ENCODE measurements around the gene DNAJC27.

The DNAJC27 gene

GRCh38 chr2:24918326-24919036, 53.3 kb downstream of the DNAJC27 start:
- Histone ChIP-seq H3K9me3 (no peaks in the 10 kb centered on the region), H3K4me3 (ENCODE audit: low read depth, low read length) (peak overlapping the region; percentile 68), H3K27me3 (no peaks in the 10 kb centered on the region), H3K4me1 (no peaks in the 10 kb centered on the region), H3K36me3 (no peaks in the 10 kb centered on the region; the same call in none of the 2 replicates)
- DNase-seq = no peak
- TF ChIP-seq CTCF (IDR thresholded peaks at IDR 0.05; ENCODE audit: low read depth, low read length) = no peak

- Histone ChIP-seq H3K27me3 (no peaks in the 10 kb centered on the region), H3K36me3 (peaks cover 4% of the 10 kb centered on the region), H3K4me3 (ENCODE audit: low read depth, low read length) (no peak overlapping the region), H3K9me3 (no peaks in the 10 kb centered on the region), H3K4me1 (no peaks in the 10 kb centered on the region)
- no peak for DNase-seq
- TF ChIP-seq CTCF (IDR thresholded peaks at IDR 0.05; ENCODE audit: low read depth, low read length) = no peak
Measured at GRCh38 chr2:24917731-24918325, 53.9 kb downstream of the DNAJC27 start.

- no peak for DNase-seq
- no peak for TF ChIP-seq CTCF (IDR thresholded peaks at IDR 0.05; ENCODE audit: low read depth, low read length)
- H3K4me3 ChIP-seq (ENCODE audit: low read depth, low read length) = no peak overlapping the region
Measured at GRCh38 chr2:24917086-24917485, 54.7 kb downstream of the DNAJC27 start.

GRCh38 chr2:24915796-24916195, 56.0 kb downstream of the DNAJC27 start:
- H3K9me3 ChIP-seq = no peaks in the 10 kb centered on the region
- H3K27me3 ChIP-seq = no peaks in the 10 kb centered on the region
- no peak for TF ChIP-seq CTCF (IDR thresholded peaks at IDR 0.05; ENCODE audit: low read depth, low read length)
- peaks cover 7% of the 10 kb centered on the region for H3K36me3 ChIP-seq
- no peaks in the 10 kb centered on the region for H3K4me1 ChIP-seq
- no peak overlapping the region for H3K4me3 ChIP-seq (ENCODE audit: low read depth, low read length)
- DNase-seq = no peak

More at GRCh38 chr2:24917086-24917485, 54.7 kb downstream of the DNAJC27 start:
- Histone ChIP-seq H3K27me3 (no peaks in the 10 kb centered on the region), H3K4me1 (no peaks in the 10 kb centered on the region), H3K36me3 (peaks cover 4% of the 10 kb centered on the region), H3K9me3 (no peaks in the 10 kb centered on the region)

GRCh38 chr2:24915175-24915574, 56.6 kb downstream of the DNAJC27 start:
- H3K4me3 ChIP-seq (ENCODE audit: low read depth, low read length) = no peak overlapping the region
- H3K36me3 ChIP-seq = peaks cover 7% of the 10 kb centered on the region
- DNase-seq = no peak
- no peaks in the 10 kb centered on the region for H3K9me3 ChIP-seq
- H3K4me1 ChIP-seq = no peaks in the 10 kb centered on the region
- no peak for TF ChIP-seq CTCF (IDR thresholded peaks at IDR 0.05; ENCODE audit: low read depth, low read length)
- no peaks in the 10 kb centered on the region for H3K27me3 ChIP-seq

GRCh38 chr2:24914713-24915112, 57.0 kb downstream of the DNAJC27 start:
- H3K27me3 ChIP-seq = no peaks in the 10 kb centered on the region
- H3K4me1 ChIP-seq = no peaks in the 10 kb centered on the region
- H3K9me3 ChIP-seq = no peaks in the 10 kb centered on the region
- H3K4me3 ChIP-seq (ENCODE audit: low read depth, low read length) = no peak overlapping the region
- no peak for DNase-seq
- peaks cover 7% of the 10 kb centered on the region for H3K36me3 ChIP-seq
- TF ChIP-seq CTCF (IDR thresholded peaks at IDR 0.05; ENCODE audit: low read depth, low read length) = no peak
